UCSD-AML1 (cell line): ENCODE measurements around the gene C13orf46.
"Not testable (repeated sequence)": the region's sequence is repeated elsewhere in the genome, so short reads cannot be mapped to it uniquely, and the experiment has no call there.

Experiments used
- DNase-seq: peaks from one replicate; lab custom pipeline; 2025; ENCODE audit not compliant: unreplicated experiment; lab: John Stamatoyannopoulos, UW

C13orf46 gene

GRCh38 chr13:113995051-113995601 lies 21.2 kb upstream of the C13orf46 start:
- no peak for DNase-seq

- DNase-seq = no peak
Observed at GRCh38 chr13:113992276-113993005, 18.6 kb upstream of the C13orf46 start.

- DNase-seq = no peak
Observed at GRCh38 chr13:113991676-113992179, 17.9 kb upstream of the C13orf46 start.

GRCh38 chr13:113991191-113991669 lies 17.4 kb upstream of the C13orf46 start:
- DNase-seq = no peak

GRCh38 chr13:113990321-113990837 lies 16.5 kb upstream of the C13orf46 start:
- no peak for DNase-seq

- DNase-seq = peak; percentile 34
Observed at GRCh38 chr13:113989585-113990300, 15.9 kb upstream of the C13orf46 start.

- not testable (repeated sequence) for DNase-seq
Observed at GRCh38 chr13:113988859-113989258, 15.0 kb upstream of the C13orf46 start.

- DNase-seq = no peak
Observed at GRCh38 chr13:113982296-113982661, 8.4 kb upstream of the C13orf46 start.

- no peak for DNase-seq
Observed at GRCh38 chr13:113981611-113982295, 7.9 kb upstream of the C13orf46 start.

GRCh38 chr13:113981194-113981605 lies 7.3 kb upstream of the C13orf46 start:
- no peak for DNase-seq

GRCh38 chr13:113980489-113981064 lies 6.7 kb upstream of the C13orf46 start:
- no peak for DNase-seq

GRCh38 chr13:113979791-113980471 lies 6.1 kb upstream of the C13orf46 start:
- no peak for DNase-seq

GRCh38 chr13:113978741-113979481 lies 5.0 kb upstream of the C13orf46 start:
- no peak for DNase-seq

GRCh38 chr13:113977976-113978375 lies 4.1 kb upstream of the C13orf46 start:
- no peak for DNase-seq

- DNase-seq = no peak
Observed at GRCh38 chr13:113976711-113977684, 3.1 kb upstream of the C13orf46 start.

- DNase-seq = no peak
Observed at GRCh38 chr13:113975416-113975815, 1.5 kb upstream of the C13orf46 start.

- no peak for DNase-seq
Observed at GRCh38 chr13:113974304-113975281, 717 bp upstream of the C13orf46 start.
